OCI-LY1 (cell line): ENCODE data around the gene RILP.

Experiments
- H2AFZ ChIP-seq: fragments of 200-600 bp; sonication (generic), shearing (Covaris generic); 2 replicates; pipeline ENCODE4 v1.6.0; 2014; ENCODE audit warnings: antibody characterized with exemption, mild to moderate bottlenecking, low read length
- H3F3A ChIP-seq: fragments of 200-600 bp; sonication (generic), shearing (Covaris generic); 2 replicates; pipeline ENCODE4 v1.6.0; 2014; ENCODE audit warnings: mild to moderate bottlenecking, antibody characterized with exemption, low read length, moderate library complexity; ENCODE audit not compliant: insufficient read depth
- H3K27ac ChIP-seq: fragments of 200-600 bp; sonication (generic); 2 replicates; pipeline ENCODE4 v1.5.1; 2014; ENCODE audit warnings: low read length, mixed run types, mild to moderate bottlenecking, low read depth; ENCODE audit not compliant: poor library complexity, severe bottlenecking
- H3K27me3 ChIP-seq: fragments of 200-600 bp; sonication (generic); 2 replicates; pipeline ENCODE4 v1.6.0; 2014; ENCODE audit warnings: antibody characterized with exemption, mild to moderate bottlenecking, low read length, moderate library complexity; ENCODE audit not compliant: insufficient read depth
- H3K36me3 ChIP-seq: fragments of 200-600 bp; sonication (generic); 2 replicates; pipeline ENCODE4 v1.6.1; 2014; ENCODE audit warnings: mild to moderate bottlenecking, antibody characterized with exemption, low read length, moderate library complexity, mixed read lengths; ENCODE audit not compliant: insufficient read depth
- H3K4me1 ChIP-seq: fragments of 200-600 bp; sonication (generic); 2 replicates; pipeline ENCODE4 v1.5.1; 2014; ENCODE audit warnings: mild to moderate bottlenecking, low read length, moderate library complexity; ENCODE audit not compliant: insufficient read depth, severe bottlenecking
- H3K4me2 ChIP-seq: fragments of 200-600 bp; sonication (generic), shearing (Covaris generic); 2 replicates; pipeline ENCODE4 v1.6.1; 2014; ENCODE audit warnings: low read length
- H3K4me3 ChIP-seq: fragments of 200-600 bp; sonication (generic); 2 replicates; pipeline ENCODE4 v1.5.1; 2014; ENCODE audit warnings: low read length, low read depth, mild to moderate bottlenecking, mixed read lengths; ENCODE audit not compliant: poor library complexity, severe bottlenecking
- H3K79me2 ChIP-seq: fragments of 200-600 bp; shearing (Covaris generic); 2 replicates; pipeline ENCODE4 v1.6.1; 2016; ENCODE audit warnings: mixed run types, low read length, mixed read lengths; ENCODE audit not compliant: insufficient read depth
- H3K9ac ChIP-seq: fragments of 200-600 bp; sonication (generic), shearing (Covaris generic); 2 replicates; pipeline ENCODE4 v1.6.1; 2014; ENCODE audit warnings: mild to moderate bottlenecking, low read length, mixed read lengths
- H3K9me2 ChIP-seq: fragments of 200-600 bp; sonication (generic), shearing (Covaris generic); 2 replicates; pipeline ENCODE4 v1.6.1; 2014; ENCODE audit warnings: low read depth, mild to moderate bottlenecking, low read length, mixed read lengths
- H3K9me3 ChIP-seq: fragments of 200-600 bp; shearing (Covaris generic); 2 replicates; pipeline ENCODE4 v1.6.1; 2014; ENCODE audit warnings: low read length, mixed read lengths
- H4K20me1 ChIP-seq: fragments of 200-600 bp; sonication (generic), shearing (Covaris generic); 2 replicates; pipeline ENCODE4 v1.6.0; 2016; ENCODE audit warnings: mild to moderate bottlenecking, low read length; ENCODE audit not compliant: insufficient read depth
- EZH2 ChIP-seq: fragments of 200-600 bp; sonication (generic), shearing (Covaris generic); IDR thresholded peaks from 2 replicates; pipeline ENCODE4 v1.8.0; 2017; ENCODE audit warnings: borderline replicate concordance, mixed run types, mild to moderate bottlenecking, antibody characterized with exemption, low read length, moderate library complexity, mixed read lengths
- TF ChIP-seq, protein P1 (sequence below): fragments of 200-600 bp; sonication (generic), shearing (Covaris generic); IDR thresholded peaks from 2 replicates; pipeline ENCODE4 v1.5.1; 2017; ENCODE audit warnings: mild to moderate bottlenecking, antibody characterized with exemption, low read length, moderate library complexity, mixed read lengths

RILP gene

DNA sequence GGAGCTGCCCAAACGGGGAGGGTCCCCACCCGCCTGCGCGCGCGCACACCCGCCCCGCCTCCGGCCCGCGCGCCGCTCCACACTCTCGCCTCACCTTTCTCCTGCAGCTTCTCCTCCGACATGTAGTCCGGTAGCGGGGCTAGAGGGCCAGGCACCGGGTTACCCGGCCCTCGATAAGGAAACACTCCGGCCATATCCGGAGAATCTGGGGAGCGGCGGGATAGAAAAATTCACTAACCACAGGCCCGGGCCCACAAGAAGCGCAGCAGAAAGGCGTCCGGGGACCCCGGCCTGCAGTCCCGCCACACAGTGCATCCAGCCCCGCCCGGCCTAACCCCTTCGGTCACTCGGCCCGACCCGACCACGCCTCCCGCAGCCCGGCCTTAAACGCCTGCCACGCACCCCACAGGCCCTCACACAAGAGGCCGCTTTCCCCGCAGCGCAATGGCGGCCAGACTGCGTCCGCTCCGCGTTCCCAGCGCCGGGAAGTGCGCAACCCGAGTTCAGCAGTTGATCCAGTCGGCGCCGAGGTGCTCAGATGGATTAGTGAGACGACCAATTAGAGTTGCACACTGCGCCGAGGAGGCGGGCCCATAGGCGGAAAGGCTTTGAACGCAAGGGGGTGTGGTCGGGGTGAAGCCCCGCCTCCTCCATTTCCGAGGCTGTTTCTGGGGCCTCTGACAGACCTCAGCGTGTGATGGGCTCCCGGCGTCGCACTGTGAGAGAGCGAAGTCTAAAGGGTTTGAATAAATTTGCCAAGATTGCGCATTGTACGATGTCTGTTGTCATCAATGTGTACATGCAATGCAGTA is 34.9 kb upstream of the RILP start, which contains the start of gene PRPF8:
TSS of gene PRPF8 (minus strand) at position 490 of the 812 bp plus-strand sequence. CDS start at position 194, 296 bp downstream.
- TF ChIP-seq EZH2, result no peak
- TF ChIP-seq, protein P1, sequence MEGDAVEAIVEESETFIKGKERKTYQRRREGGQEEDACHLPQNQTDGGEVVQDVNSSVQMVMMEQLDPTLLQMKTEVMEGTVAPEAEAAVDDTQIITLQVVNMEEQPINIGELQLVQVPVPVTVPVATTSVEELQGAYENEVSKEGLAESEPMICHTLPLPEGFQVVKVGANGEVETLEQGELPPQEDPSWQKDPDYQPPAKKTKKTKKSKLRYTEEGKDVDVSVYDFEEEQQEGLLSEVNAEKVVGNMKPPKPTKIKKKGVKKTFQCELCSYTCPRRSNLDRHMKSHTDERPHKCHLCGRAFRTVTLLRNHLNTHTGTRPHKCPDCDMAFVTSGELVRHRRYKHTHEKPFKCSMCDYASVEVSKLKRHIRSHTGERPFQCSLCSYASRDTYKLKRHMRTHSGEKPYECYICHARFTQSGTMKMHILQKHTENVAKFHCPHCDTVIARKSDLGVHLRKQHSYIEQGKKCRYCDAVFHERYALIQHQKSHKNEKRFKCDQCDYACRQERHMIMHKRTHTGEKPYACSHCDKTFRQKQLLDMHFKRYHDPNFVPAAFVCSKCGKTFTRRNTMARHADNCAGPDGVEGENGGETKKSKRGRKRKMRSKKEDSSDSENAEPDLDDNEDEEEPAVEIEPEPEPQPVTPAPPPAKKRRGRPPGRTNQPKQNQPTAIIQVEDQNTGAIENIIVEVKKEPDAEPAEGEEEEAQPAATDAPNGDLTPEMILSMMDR, result no peak
- Histone ChIP-seq H3K4me2 (peak within 1 kb of the TSS; percentile 90), H3K36me3 (peaks cover 37% of the 10 kb centered on the region), H3F3A (no peaks in the 10 kb centered on the region), H3K4me1 (peaks cover 15% of the 10 kb centered on the region), H3K79me2 (peaks cover 14% of the 10 kb centered on the region), H3K27ac (peak within 1 kb of the TSS; percentile 39), H2AFZ (peak within 1 kb of the TSS; percentile 92), H3K4me3 (peak within 1 kb of the TSS; percentile 80), H3K9me2 (no peaks in the 10 kb centered on the region), H4K20me1 (no peaks in the 10 kb centered on the region), H3K9me3 (no peaks in the 10 kb centered on the region; the same call in 1 of the 2 replicates), H3K9ac (peak within 1 kb of the TSS; percentile 81), H3K27me3 (no peaks in the 10 kb centered on the region)

DNA sequence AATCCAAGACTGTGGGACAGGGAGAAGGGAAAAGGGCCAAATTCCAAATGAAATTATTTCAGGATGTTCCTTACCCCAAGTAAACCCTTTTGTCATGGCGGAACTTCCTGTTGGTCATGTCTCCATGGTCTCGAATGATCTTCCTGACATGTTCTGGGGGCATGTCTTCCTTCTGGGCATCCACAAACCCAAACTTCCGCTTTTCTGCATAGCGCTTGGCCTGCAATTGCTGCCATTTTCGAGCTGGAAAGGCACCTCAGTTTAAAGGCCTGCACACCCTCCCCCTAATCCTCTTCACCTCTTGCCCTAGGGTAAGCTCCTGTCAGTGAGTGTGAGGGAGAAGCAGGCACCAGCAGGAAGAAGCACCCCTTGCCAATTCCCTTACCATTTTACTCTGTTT is 33.8 kb upstream of the RILP start:
- no peak overlapping the region for H3K27ac ChIP-seq
- peak overlapping the region; percentile 80 for H3K4me3 ChIP-seq
- TF ChIP-seq, protein P1, result no peak
- no peak for TF ChIP-seq EZH2
- no peak overlapping the region for H2AFZ ChIP-seq
- H3K4me2 ChIP-seq, result peak overlapping the region; percentile 79
- H3K9ac ChIP-seq, result peak overlapping the region; percentile 81
- no peaks in the 10 kb centered on the region for H3K27me3 ChIP-seq
- peaks cover 14% of the 10 kb centered on the region for H3K79me2 ChIP-seq
- peaks cover 15% of the 10 kb centered on the region for H3K4me1 ChIP-seq
- no peaks in the 10 kb centered on the region; the same call in 1 of the 2 replicates for H3K9me3 ChIP-seq
- no peaks in the 10 kb centered on the region for H3F3A ChIP-seq
- H3K9me2 ChIP-seq, result no peaks in the 10 kb centered on the region
- peaks cover 48% of the 10 kb centered on the region for H3K36me3 ChIP-seq
- no peaks in the 10 kb centered on the region for H4K20me1 ChIP-seq

DNA sequence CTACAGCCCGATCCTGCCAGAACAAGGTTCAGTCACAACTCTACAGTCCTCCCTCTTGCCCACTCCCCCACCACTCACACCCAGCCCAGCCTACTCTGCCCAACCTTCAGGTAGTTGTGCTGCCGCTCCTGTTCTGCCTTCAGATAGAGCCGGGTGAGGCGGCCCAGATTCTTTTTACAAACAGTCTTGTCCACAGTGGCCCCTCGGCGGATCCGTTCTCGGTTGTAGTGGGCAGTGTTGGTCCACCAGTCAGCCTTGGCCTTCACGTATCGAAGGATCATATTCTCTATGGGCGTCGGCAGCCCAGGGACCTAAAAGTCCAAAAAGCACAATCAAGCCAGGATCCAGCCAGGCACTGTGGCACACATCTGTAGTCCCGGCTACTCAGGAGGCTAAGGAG is 26.7 kb upstream of the RILP start:
- H3K4me2 ChIP-seq, result no peak overlapping the region
- H3K9me3 ChIP-seq, result no peaks in the 10 kb centered on the region
- no peak overlapping the region for H2AFZ ChIP-seq
- H3K4me1 ChIP-seq, result no peaks in the 10 kb centered on the region
- TF ChIP-seq, protein P1, result no peak
- no peak for TF ChIP-seq EZH2
- H4K20me1 ChIP-seq, result no peaks in the 10 kb centered on the region
- no peaks in the 10 kb centered on the region for H3K27me3 ChIP-seq
- H3K9ac ChIP-seq, result no peak overlapping the region
- H3K27ac ChIP-seq, result no peak overlapping the region
- no peak overlapping the region for H3K4me3 ChIP-seq
- no peaks in the 10 kb centered on the region for H3F3A ChIP-seq
- peaks cover 96% of the 10 kb centered on the region for H3K36me3 ChIP-seq
- H3K79me2 ChIP-seq, result no peaks in the 10 kb centered on the region
- H3K9me2 ChIP-seq, result no peaks in the 10 kb centered on the region
